Superior temporal gyrus (tissue), 1 donor: ENCODE results near the gene GLYATL1B.
"Not testable (repeated sequence)": the region's sequence is repeated elsewhere in the genome, so short reads cannot be mapped to it uniquely, and the experiment has no call there.

Experiments
- DNase-seq: peaks from one replicate; pipeline ENCODE4 v3.0.0-alpha.2; 2016; ENCODE audit errors: extremely low spot score

GLYATL1B gene, protein sequence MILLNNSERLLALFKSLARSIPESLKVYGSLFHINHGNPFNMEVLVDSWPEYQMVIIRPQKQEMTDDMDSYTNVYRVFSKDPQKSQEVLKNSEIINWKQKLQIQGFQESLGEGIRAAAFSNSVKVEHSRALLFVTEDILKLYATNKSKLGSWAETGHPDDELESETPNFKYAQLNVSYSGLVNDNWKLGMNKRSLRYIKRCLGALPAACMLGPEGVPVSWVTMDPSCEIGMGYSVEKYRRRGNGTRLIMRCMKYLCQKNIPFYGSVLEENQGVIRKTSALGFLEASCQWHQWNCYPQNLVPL

DNA sequence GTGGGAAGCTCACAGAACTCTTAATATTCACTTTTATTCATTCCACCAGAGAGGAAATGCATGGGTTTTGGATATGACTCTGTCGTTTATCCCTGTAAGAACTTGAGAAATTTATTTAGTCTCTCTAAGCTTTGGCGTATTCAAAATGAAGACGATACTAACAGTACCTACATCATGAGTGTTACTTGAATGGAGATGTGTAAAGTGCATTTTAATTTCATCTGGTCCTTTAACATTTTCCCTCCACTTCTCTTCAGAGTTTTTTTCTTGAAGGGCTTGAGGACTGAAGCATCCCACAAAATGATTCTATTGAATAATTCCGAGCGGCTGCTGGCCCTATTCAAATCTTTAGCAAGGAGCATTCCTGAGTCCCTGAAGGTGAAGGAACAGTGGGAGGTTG, at the start of gene GLYATL1B:
Gene GLYATL1B (plus strand): TSS at position 301 of the 400 bp plus-strand sequence. CDS start 0 bp downstream, at position 301.
- DNase-seq = not testable (repeated sequence)

GRCh38 chr11:59036542-59036941, 49.6 kb upstream of the GLYATL1B start:
- not testable (repeated sequence) for DNase-seq

DNA sequence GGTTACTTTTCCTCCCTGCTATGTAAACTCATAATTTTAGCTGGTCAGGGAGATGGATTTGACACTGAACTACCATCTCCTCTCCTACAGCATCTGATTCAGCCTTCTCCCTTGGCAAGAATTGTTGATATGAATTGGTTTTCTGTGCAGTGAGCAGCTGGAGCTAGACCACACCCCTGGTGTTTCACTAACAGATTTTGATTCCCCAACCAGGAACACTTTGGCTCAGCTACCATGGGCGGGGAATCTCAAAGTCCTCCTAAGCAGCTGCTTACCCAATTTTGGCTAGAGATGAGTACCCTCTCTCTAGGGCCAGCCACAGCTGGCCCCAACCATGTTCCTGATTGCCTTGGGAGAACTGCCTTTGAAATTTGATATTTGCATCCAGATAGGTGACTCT, 48.7 kb upstream of the GLYATL1B start:
- DNase-seq = not testable (repeated sequence)

DNA sequence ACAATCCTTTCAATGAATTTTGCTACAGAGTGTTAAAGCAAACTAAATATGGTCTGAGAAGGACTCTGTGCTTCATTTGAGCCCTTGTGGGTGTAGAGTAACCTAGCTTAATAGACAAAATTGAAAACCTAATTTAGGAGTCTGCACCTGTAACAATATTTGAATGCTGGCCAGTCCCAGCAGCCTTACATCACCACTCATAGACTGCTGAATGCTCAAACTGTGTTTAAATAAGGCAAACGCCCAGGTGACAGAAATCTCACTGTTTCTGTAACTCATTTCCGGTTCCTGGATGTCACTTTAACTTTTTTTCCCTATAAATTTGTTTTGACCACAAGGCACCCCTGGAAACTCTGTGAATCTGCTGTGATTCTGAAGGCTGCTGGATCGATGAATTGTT, 45.5 kb upstream of the GLYATL1B start:
- no peak for DNase-seq

DNA sequence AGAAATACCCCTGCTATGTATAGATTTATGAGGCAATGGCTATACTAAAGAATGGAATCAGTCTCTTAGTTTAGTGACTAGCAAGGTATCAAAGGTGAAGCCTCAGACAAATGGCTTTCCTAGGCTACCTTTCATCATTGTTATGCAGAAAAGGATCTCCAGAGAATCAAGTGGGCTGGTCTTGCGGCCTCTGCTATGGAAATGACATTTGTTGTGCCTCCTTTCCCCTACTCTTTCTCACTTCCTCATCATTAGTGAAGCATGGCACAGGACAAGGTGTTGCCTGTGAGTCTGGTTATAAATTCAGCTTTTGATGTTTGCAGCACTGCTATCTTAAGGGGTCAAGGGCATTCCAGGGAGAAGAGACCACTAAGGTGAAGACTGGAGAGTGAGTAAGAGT, 34.7 kb upstream of the GLYATL1B start:
- DNase-seq = not testable (repeated sequence)

- not testable (repeated sequence) for DNase-seq
These were observed 33.8 kb upstream of the GLYATL1B start for GRCh38 chr11:59052355-59052754.

DNA sequence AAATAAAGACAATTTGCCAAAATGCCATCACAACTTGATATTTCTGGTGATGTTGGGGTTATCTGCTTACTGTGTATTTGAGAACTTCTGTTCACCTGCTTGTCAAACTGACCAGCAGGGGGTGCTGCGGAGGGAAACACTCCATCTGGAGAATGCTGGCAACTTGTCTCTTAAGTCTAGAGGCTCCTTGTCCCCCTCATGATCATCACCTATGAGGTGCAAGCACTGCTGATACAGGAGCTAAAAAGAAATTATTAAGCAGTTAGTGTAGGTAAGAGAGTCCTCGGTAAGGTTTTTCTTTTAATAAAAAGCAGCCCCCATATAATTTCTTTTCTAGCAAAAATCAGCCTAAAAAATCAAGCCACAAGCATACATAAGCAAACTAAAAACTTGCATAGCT, 32.7 kb upstream of the GLYATL1B start:
- DNase-seq = peak; percentile 75

DNA sequence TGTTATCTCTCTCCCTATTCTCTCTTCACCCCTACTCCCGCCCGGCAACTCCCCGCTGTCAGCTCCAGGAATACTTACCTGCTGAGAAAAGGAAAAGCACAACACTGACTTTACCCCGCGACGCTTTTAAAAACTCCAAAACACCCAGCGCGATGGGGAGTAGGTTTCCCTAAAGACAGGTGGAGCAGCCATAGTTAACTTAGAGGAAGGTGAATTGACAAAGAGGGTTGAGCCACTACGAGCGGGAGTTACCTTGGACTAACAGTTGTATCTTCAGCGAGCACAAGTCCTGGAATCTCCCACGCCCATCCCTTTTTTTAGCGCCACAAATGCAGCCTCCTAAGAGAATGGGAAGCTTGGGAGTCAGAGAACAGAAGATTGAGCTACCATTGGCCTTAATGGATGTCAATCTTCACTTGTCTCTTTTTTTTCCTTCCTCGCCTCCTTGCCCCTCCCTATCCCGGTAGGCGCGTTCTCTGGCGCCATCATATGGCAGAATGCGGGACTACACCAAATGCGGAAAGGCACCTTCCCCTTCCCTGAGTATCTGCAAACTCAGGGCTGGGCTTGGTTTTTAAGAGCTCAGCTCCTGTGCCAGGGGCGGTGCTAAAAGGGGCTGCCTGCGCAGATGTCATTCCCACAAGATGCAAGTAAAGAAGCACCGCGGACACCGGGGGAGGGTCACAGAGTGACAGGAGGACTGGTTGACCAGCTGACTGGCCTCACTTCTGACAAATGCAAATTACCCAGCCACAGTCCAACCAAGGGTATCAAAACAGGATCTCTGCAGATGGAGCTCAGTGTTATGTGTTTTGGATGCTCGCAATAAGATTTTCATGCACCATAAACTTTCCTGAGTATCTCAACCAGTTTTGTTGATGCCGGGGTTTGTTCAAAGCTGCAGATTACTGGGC, 27.7 kb upstream of the GLYATL1B start:
- peak; percentile 83 for DNase-seq

DNA sequence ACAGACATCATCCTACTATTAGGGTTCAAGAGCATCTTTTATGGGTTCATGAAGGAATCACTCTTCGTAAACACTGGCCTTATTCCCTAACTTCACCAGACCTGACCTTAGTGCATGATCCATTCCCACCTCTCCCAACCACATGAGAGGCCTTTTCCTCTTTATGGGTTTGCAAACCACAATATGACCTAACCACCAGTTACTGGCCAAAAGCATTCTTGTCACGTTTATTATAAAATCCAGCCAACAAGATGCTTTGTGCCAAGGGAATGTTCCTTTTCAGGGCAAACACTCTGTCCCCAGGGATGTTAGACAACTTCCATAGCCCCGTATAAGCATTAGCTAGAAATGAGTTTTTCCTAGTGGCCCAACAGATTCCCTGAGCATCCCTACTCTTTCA, 26.0 kb upstream of the GLYATL1B start:
- not testable (repeated sequence) for DNase-seq

DNA sequence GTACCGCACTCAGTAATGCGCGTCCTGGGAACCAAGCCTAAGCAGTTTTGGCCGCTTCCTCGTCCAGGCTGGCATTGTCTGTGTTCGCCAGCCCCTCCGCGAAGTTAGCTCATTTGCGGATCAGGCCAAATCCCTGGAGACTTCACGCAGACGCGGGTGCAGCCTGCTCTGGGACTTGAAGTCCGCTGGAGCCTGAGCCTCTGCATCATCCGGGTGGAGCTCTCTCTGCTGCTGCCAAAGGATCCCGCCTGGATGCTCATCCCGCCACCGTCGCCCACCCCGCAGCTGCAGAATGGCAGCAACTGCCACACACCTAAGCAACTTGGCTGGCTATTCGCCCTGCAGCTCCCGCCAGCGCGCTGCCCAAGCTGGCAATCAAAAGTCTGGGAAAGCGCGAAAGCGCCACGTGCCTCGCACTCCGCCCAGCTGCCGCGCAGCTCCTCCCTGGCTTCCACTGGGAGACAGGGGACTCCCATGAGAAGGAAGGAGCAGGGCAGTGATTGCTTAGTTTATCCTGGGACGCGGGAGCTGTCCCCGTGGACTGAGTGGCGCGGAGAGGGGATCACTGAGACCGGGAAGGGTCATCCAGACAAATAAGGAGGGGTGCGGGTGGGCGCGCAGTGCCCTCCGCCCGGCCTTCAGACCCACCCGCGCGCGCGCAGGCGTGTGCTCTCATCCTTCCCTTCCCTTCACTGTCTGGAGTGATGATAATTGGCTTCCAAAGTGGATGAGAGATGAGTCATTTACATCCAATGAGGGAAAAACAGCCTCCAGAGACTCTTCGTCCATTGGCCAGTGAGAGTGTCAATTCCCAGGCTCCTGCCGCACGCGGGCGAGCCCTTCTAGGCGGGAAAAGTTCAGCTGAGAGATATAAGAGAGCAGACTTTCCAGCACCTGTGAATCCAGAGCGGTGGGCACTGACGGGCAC, 23.2 kb upstream of the GLYATL1B start:
- no peak for DNase-seq

DNA sequence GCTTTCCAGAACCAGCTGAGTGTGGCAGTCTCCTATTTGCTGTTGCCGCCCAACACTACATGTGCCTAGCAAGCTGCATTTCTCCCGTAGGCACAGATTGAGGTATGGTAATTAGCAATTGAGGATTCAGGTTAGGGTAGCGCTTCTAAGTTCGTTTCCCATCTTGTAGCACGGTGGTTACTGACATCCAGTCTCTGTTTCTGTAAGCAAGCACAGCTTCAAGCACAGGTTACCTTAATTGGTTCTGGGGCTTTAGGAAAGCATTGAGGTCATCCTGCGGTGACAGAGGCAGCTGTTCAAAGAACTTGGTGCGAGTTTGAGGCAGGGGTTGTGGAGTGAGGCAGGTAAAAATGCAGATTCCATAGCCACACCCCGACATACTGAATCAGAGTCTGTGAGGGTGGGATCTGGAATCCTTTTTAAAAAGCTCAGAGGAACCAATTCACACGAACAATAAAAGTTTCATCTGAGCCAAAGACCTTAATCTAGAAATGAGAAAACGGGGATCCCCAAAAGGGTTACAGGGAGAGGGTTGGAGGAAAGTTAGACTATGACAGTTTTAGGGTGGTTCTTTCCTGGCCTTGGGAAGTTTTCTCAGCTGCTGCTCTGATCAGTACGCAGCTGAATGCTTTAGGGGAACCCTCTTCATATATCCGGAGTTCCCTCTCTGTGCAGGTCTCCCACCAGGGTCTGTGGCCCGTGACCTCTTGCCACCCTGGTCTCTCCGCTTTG, 21.9 kb upstream of the GLYATL1B start:
- not testable (repeated sequence) for DNase-seq

- no peak for DNase-seq
These were observed 17.0 kb upstream of the GLYATL1B start for GRCh38 chr11:59069087-59069486.

DNA sequence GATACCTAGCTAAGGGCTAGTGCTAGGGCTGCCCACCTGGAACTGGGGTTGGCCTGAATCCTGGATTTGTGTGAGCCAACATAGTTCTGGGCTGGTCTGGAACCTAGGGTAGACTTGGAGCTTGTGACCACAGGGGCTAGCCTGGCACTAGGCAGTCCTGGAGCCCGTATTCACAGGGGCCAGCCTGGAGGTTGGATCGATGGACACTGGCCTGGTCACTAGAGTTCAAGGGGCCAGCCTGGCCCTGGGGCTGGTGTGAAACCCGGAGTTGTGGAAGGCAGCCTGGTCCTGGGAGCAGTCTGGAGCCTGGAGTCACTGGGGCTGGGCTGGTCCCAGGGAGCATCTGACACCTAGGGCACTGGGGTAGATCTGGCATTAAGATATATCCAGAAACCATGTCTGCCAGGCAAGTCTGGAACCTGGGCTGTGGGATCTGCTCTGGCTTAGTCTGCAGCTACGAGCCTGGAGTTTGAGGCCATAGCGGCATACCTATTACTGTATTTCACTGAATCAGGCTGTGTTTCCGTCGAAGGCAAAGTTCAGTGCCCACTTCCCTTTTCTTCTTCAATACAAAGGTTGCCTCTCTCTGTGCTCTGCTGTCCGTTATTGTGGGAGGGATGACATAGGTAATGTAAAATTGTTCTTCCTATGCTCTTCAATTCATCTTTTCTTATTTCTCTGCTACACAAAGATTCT, 9.1 kb upstream of the GLYATL1B start:
- no peak for DNase-seq

- DNase-seq = no peak
These were observed 7.7 kb upstream of the GLYATL1B start for GRCh38 chr11:59078435-59078834.

DNA sequence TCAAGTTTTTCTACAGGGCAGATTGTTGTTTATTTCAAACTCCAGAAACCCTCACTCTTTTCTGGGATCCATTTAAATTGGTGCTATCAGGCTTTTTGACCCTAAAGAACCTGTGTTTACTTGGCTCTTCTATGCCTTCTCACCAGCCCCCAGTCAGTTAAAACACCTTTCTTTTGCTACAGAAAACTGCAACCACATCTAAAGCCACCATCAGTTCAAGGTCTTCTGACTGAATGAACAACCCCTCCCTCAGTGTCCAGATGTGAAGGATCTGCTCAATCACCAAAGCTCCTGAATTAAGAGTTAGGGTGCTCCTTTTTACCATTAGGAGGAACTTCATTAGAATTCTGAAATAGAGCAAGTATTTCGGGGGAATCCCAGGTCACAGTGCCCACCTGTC, 7.0 kb upstream of the GLYATL1B start:
- no peak for DNase-seq

- DNase-seq = not testable (repeated sequence)
These were observed 5.7 kb upstream of the GLYATL1B start for GRCh38 chr11:59080421-59080820.

- DNase-seq = not testable (repeated sequence)
These were observed 4.6 kb upstream of the GLYATL1B start for GRCh38 chr11:59081430-59082020.

GRCh38 chr11:59088162-59088561, 2.1 kb downstream of the GLYATL1B start:
- DNase-seq = no peak

DNA sequence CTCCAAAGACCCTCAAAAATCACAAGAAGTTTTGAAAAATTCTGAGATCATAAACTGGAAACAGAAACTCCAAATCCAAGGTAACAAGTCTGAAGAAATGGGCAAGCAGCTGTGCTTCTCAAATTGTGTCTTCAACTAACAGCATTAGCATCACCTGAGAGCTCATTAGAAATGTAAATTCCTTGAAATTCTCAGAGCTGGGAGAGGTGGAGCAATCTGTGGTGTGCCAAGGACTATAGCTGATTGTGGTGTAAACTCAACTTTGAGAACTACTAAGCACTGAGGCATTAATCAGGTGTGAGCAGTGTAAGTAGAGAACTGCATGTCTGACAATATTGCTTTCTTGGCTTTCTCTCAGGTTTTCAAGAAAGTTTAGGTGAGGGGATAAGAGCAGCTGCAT, 7.5 kb downstream of the GLYATL1B start:
- not testable (repeated sequence) for DNase-seq

DNA sequence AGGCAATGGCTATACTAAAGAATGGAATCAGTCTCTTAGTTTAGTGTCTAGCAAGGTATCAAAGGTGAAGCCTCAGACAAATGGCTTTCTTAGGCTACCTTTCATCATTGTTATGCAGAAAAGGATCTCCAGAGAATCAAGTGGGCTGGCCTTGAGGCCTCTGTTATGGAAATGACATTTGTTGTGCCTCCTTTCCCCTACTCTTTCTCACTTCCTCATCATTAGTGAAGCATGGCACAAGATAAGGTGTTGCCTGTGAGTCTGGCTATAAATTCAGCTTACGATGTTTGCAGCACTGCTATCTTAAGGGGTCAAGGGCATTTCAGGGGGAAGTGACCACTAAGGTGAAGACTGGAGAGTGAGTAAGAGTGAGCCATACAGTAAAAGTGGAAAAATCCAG, 9.1 kb downstream of the GLYATL1B start:
- not testable (repeated sequence) for DNase-seq
